HepG2 (cell line): Measurements from ENCODE around the gene SEMA4A. TPM values are rescaled to one million over a fixed set of nuclear protein-coding genes. Genes with fewer than 3 reads are reported as not detected.

ENCODE experiments used
- ATAC-seq: fragments of 200-7000 bp; cut with Tn5 transposase; 3 replicates; pipeline ENCODE4 v1.9.1; 2020; ENCODE audit warnings: mild to moderate bottlenecking, moderate library complexity
- BruUV-seq: library from RNA; stranded (reverse); fragments of 400-500 nt; replicated peaks from 2 replicates; lab custom pipeline; 2021; lab: Mats Ljungman, UMichigan
- CTCF ChIA-PET: fragments of 300-600 bp; formaldehyde crosslinking; extraction: SDS; loops from one replicate; lab custom pipeline; 2021; ENCODE audit warnings: low total read pairs, inconsistent platforms, low intra/inter-chr PET ratio; lab: Yijun Ruan, JAX
- POLR2A ChIA-PET: fragments of 350-600 bp; sonication (Branson Sonifier 250); formaldehyde crosslinking; loops from one replicate; lab custom pipeline; 2020; ENCODE audit warnings: antibody characterized with exemption, inconsistent platforms; lab: Yijun Ruan, JAX
- DNase-seq: peaks from one replicate; pipeline ENCODE4 v3.0.0-alpha.2; 2015; ENCODE audit warnings: low spot score
- FAIRE-seq: peaks from 3 replicates; lab custom pipeline; 2011; peaks lifted over from hg19 to GRCh38; lab: Jason Lieb, UNC
- H2AFZ ChIP-seq: one replicate; pipeline ENCODE4 v1.6.1; 2011; ENCODE audit warnings: low read length, inconsistent platforms
- H3K27ac ChIP-seq: fragments of 300-600 bp; 3 replicates; pipeline ENCODE4 v1.8.0; 2011; ENCODE audit warnings: mixed run types, mild to moderate bottlenecking, mixed read lengths, low read length, inconsistent platforms; ENCODE audit not compliant: insufficient read depth; ENCODE audit errors: extremely low read length
- H3K27me3 ChIP-seq, 2 experiments: fragments of 200-600 bp in 1 of 2; 2 replicates in 1 of 2; 3 replicates in 1 of 2; pipeline versions ENCODE4 v1.6.0 to v1.8.0; 2011; ENCODE audit warnings: low read length in 2 of 2, mild to moderate bottlenecking in 2 of 2, moderate library complexity in 2 of 2, inconsistent platforms in 1 of 2; ENCODE audit not compliant: insufficient read depth in 2 of 2, control insufficient read depth in 1 of 2
- H3K36me3 ChIP-seq, 2 experiments: fragments of 200-600 bp in 1 of 2; replicated peaks in 1 of 2; 2 replicates in 1 of 2; 3 replicates in 1 of 2; pipeline versions ENCODE4 v1.5.1 to v1.8.0; 2011; ENCODE audit warnings: low read length in 2 of 2, inconsistent platforms in 1 of 2; ENCODE audit not compliant: insufficient read depth in 2 of 2, control insufficient read depth in 1 of 2
- H3K4me1 ChIP-seq: 2 replicates; pipeline ENCODE4 v1.5.1; 2012; ENCODE audit warnings: low read length, inconsistent platforms; ENCODE audit not compliant: insufficient read depth
- H3K4me2 ChIP-seq: 2 replicates; pipeline ENCODE4 v1.6.0; 2011; ENCODE audit warnings: low read depth, low read length, inconsistent platforms
- H3K4me3 ChIP-seq, 3 experiments: fragments of 200-600 bp in 1 of 3; sonication (generic), shearing (Covaris generic) in 1 of 3; replicated peaks in 1 of 3; 2 replicates each; pipeline ENCODE4 v1.5.1; 2011 to 2016; ENCODE audit warnings: low read length in 3 of 3, inconsistent platforms in 2 of 3, low read depth in 2 of 3, mild to moderate bottlenecking in 2 of 3, control low read depth in 1 of 3, mixed read lengths in 1 of 3; ENCODE audit not compliant: insufficient read depth in 1 of 3
- H3K79me2 ChIP-seq: one replicate; pipeline ENCODE4 v1.6.1; 2011; ENCODE audit warnings: low read length, inconsistent platforms; ENCODE audit not compliant: insufficient read depth
- H3K9ac ChIP-seq: 2 replicates; pipeline ENCODE4 v1.6.0; 2011; ENCODE audit warnings: mild to moderate bottlenecking, low read depth, low read length, inconsistent platforms; ENCODE audit not compliant: insufficient read depth
- H3K9me3 ChIP-seq: 2 replicates; pipeline ENCODE4 v1.5.1; 2012; ENCODE audit warnings: mild to moderate bottlenecking, low read length
- H4K20me1 ChIP-seq: 2 replicates; pipeline ENCODE4 v1.6.0; 2011; ENCODE audit warnings: inconsistent platforms, mild to moderate bottlenecking, low read length, moderate library complexity; ENCODE audit not compliant: insufficient read depth
- AGO2 ChIP-seq: fragments of 200-400 bp; formaldehyde crosslinking; optimal IDR thresholded peaks from 2 replicates; pipeline ENCODE3; 2017; ENCODE audit warnings: mild to moderate bottlenecking, low read depth, low read length, moderate library complexity
- FOSL2 ChIP-seq: sonication (generic); formaldehyde crosslinking; IDR thresholded peaks from 2 replicates; pipeline ENCODE4 v1.4.0; 2020; ENCODE audit warnings: missing genetic modification reagents
- HINFP ChIP-seq: sonication (generic); formaldehyde crosslinking; IDR thresholded peaks from 2 replicates; pipeline ENCODE4 v1.4.0; 2020; ENCODE audit warnings: low read depth, mild to moderate bottlenecking, missing genetic modification reagents
- HNRNPL ChIP-seq: fragments of 200-400 bp; formaldehyde crosslinking; IDR thresholded peaks from 2 replicates; pipeline ENCODE4 v1.6.1; 2017; ENCODE audit warnings: mild to moderate bottlenecking, low read depth, low read length
- MAF1 ChIP-seq: sonication (generic); formaldehyde crosslinking; IDR thresholded peaks from 2 replicates; pipeline ENCODE4 v1.5.0; 2020; ENCODE audit warnings: missing genetic modification reagents, borderline replicate concordance
- MTF1 ChIP-seq: sonication (generic); formaldehyde crosslinking; IDR thresholded peaks from 2 replicates; pipeline ENCODE4 v1.5.0; 2020; ENCODE audit warnings: missing genetic modification reagents
- PCBP1 ChIP-seq: fragments of 200-400 bp; formaldehyde crosslinking; IDR thresholded peaks from 2 replicates; pipeline ENCODE4 v1.6.1; 2017; ENCODE audit warnings: mild to moderate bottlenecking, low read depth, low read length, borderline replicate concordance
- SRSF4 ChIP-seq: fragments of 200-400 bp; formaldehyde crosslinking; IDR thresholded peaks from one replicate; pipeline ENCODE4 v1.6.1; 2018; ENCODE audit warnings: mild to moderate bottlenecking, low read depth, low read length, moderate library complexity; ENCODE audit not compliant: poor library complexity, severe bottlenecking
- ZC3H4 ChIP-seq: sonication (generic); formaldehyde crosslinking; IDR thresholded peaks from 2 replicates; pipeline ENCODE4 v1.4.0; 2020; ENCODE audit warnings: missing genetic modification reagents, borderline replicate concordance
- whole genome bisulfite sequencing: methylation state at CpG from one replicate; pipeline ENCODE4 v1.1.6; 2017; ENCODE audit warnings: low lambda C conversion rate; 5-methylcytosine and 5-hydroxymethylcytosine counted together
- in situ Hi-C: cut with HindIII; loops from 2 replicates; pipeline ENCODE4 v1.10.0; 2017; ENCODE audit warnings: low pct_unique_long_range_greater_than_20kb; ENCODE audit not compliant: extremely low pct_ligation_motif_present
- intact Hi-C: fragments of 100-400 bp; cut with micrococcal nuclease; formaldehyde crosslinking; loops from one replicate; pipeline ENCODE4 v1.10.0; 2022; ENCODE audit not compliant: unreplicated experiment
- polyA plus RNA-seq, 8 experiments: library from polyadenylated mRNA; depleted of rRNA in 3 of 8; stranded (reverse) in 7 of 8; unstranded in 1 of 8; fragments of >200 nt; fragmentation: Illumina TruSeq in 4 of 8; extraction: Trizol in 4 of 8; gene quantifications; 2 replicates each; pipeline versions ENCODE4 v1.2.1 to v1.2.3, GENCODE V29; 2011 to 2016; ENCODE audit warnings: low read depth in 4 of 8, missing spikeins in 1 of 8, mixed read lengths in 1 of 8; ENCODE audit not compliant: insufficient read depth in 1 of 8
- total RNA-seq, 5 experiments: library from RNA; depleted of rRNA; stranded (reverse); fragments of >200 nt; fragmentation: Illumina TruSeq; extraction: Trizol; gene quantifications; 2 replicates each; pipeline ENCODE4 v1.2.3, GENCODE V29; 2016; ENCODE audit warnings: low read depth in 1 of 5
- TF ChIP-seq, protein P1 (sequence below): sonication (generic); formaldehyde crosslinking; IDR thresholded peaks from 2 replicates; pipeline ENCODE4 v1.8.0; 2022; ENCODE audit warnings: missing genetic modification reagents, mild to moderate bottlenecking, borderline replicate concordance

SEMA4A gene
- total and polyA plus RNA-seq, 2 of the 13 experiments (the other 11 are each of a cell fraction or from before 2014, with no cell fraction given), result 0.09 to 0.20 TPM

DNA sequence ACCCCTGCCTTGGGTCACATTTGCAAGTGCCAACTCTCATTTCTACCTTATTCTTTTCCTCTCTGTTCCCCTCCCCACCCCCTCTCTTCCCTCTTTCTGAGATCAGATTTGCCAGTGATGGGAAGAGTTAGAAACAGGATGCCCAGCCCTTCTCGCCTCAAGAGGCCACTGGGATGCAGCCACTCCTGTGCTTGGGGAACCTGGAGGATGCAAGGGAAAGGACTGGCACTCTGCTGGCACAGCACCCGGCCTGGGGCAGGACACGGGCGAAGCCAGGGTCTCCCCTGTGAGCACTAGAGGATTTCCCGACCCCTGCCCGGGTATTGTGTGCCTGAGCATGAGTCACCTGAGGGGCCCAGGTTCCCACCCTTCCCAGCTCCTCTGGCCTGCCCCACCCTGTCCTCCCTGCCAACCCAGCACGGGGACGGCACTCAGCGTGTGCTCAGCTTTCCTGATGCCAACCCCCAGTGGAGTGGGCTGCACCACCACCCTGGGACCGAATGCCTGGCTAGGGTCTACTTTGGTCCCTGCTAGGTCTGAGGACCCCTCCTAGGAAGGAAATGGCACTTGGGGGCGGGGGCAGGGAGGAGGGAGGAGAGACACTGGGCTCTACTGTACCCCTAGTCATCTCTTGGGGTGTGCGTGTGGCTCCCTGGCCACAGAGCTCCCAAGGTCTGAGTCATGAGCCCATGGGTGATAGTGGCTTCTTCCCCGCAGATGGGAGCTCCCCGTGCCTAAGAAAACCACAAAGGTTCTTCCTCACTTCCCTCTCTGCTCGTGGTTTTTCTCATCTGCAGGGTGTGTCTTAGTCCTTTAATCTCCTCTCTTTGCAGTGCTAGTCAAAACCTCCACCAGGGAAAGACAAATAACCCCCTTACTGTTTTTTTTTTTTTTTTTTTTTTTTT lies 26.5 kb upstream of the SEMA4A start:
- H3K9ac ChIP-seq, result peak overlapping the region; percentile 34; the same call in 1 of the 2 replicates
- 71% methylated on average over 3 of the region's 15 CpGs for WGBS
- POLR2A ChIA-PET, result interaction anchor here (1.4 to 6.0 kb wide), 6 partner anchors 7 to 86 kb away, joined by 3 to 113 read pairs (median 87); partner anchors contain the start of genes LMNA and PMF1
- no peaks in the 10 kb centered on the region for H3K27me3 ChIP-seq
- ATAC-seq (no peak), FAIRE-seq (no peak), DNase-seq (no peak)
- no peak overlapping the region for H2AFZ ChIP-seq
- no TSS peak for BruUV-seq
- peak overlapping the region; percentile 52 for H3K27ac ChIP-seq
- H3K4me1 ChIP-seq, result peaks cover 89% of the 10 kb centered on the region
- CTCF ChIA-PET, result no interaction called here
- H3K36me3 ChIP-seq, result peaks cover 10 to 26% of the 10 kb centered on the region in 2 experiments
- in situ Hi-C loops (no loop called here), intact Hi-C loops (no loop called here)
- no peaks in the 10 kb centered on the region for H3K9me3 ChIP-seq
- no peak overlapping the region for H3K4me3 ChIP-seq
- peaks cover 82% of the 10 kb centered on the region for H3K79me2 ChIP-seq
- TF ChIP-seq FOSL2 (CRISPR knock-in tag) (peak; percentile 62), HINFP (CRISPR knock-in tag) (no peak), SRSF4 (no peak), ZC3H4 (CRISPR knock-in tag) (no peak), MTF1 (CRISPR knock-in tag) (no peak), HNRNPL (peak; percentile 67; the same call in 1 of the 2 replicates), PCBP1 (no peak), AGO2 (peak; percentile 27), MAF1 (CRISPR knock-in tag) (no peak)
- TF ChIP-seq, protein P1, sequence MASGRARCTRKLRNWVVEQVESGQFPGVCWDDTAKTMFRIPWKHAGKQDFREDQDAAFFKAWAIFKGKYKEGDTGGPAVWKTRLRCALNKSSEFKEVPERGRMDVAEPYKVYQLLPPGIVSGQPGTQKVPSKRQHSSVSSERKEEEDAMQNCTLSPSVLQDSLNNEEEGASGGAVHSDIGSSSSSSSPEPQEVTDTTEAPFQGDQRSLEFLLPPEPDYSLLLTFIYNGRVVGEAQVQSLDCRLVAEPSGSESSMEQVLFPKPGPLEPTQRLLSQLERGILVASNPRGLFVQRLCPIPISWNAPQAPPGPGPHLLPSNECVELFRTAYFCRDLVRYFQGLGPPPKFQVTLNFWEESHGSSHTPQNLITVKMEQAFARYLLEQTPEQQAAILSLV (CRISPR knock-in tag), result no peak
- TF ChIP-seq, all 625 proteins: peak for 3
- H3K4me2 ChIP-seq, result 0 out of 2 replicates have a peak overlapping the region, but pooled peaks have one; percentile 7
- peaks cover 6% of the 10 kb centered on the region; the same call in 1 of the 2 replicates for H4K20me1 ChIP-seq
